SK-N-SH (cell line): ENCODE results near the gene TUBB3. TPM values are rescaled to one million over a fixed set of nuclear protein-coding genes. Genes with fewer than 3 reads are reported as not detected.

Source experiments
- CTCF ChIA-PET: fragments of 300-600, 350-600 bp; formaldehyde crosslinking; extraction: SDS; loops from one replicate; lab custom pipeline; 2021; lab: Yijun Ruan, JAX
- POLR2A ChIA-PET: fragments of 350-600 bp; sonication (Branson Sonifier 250); formaldehyde crosslinking; extraction: SDS; loops from one replicate; lab custom pipeline; 2020; ENCODE audit warnings: antibody characterized with exemption, inconsistent platforms; lab: Yijun Ruan, JAX
- DNase-seq: peaks from one replicate; pipeline ENCODE4 v3.0.0; 2012
- H2AFZ ChIP-seq: fragments of 200-600 bp; sonication (generic); 2 replicates; pipeline ENCODE4 v1.8.1; 2016; ENCODE audit warnings: antibody characterized with exemption, mild to moderate bottlenecking, low read depth
- H3F3A ChIP-seq: fragments of 200-600 bp; sonication (generic); replicated peaks from 2 replicates; pipeline ENCODE3; 2016; ENCODE audit warnings: antibody characterized with exemption, mild to moderate bottlenecking; ENCODE audit not compliant: insufficient read depth
- H3K27ac ChIP-seq, 2 experiments: fragments of 200-500 bp in 1 of 2; fragments of 200-600 bp in 1 of 2; sonication (Bioruptor generic) in 1 of 2; sonication (generic), shearing (Covaris generic) in 1 of 2; 2 replicates each; pipeline versions ENCODE4 v1.5.1 to v1.6.1; 2014 to 2016; ENCODE audit warnings: low read depth in 2 of 2, inconsistent platforms in 1 of 2, low read length in 1 of 2, mild to moderate bottlenecking in 1 of 2, mixed read lengths in 1 of 2
- H3K27me3 ChIP-seq: fragments of 200-600 bp; sonication (generic), shearing (Covaris generic); 2 replicates; pipeline ENCODE4 v1.6.1; 2016; ENCODE audit warnings: mixed run types; ENCODE audit not compliant: insufficient read depth
- H3K36me3 ChIP-seq, 2 experiments: fragments of 200-500 bp in 1 of 2; fragments of 200-600 bp in 1 of 2; sonication (Bioruptor generic) in 1 of 2; sonication (generic) in 1 of 2; replicated peaks in 1 of 2; 2 replicates each; pipeline versions ENCODE3 to v1.5.1; 2014 to 2016; ENCODE audit warnings: low read length in 1 of 2, mild to moderate bottlenecking in 1 of 2; ENCODE audit not compliant: insufficient read depth in 2 of 2, control insufficient read depth in 1 of 2
- H3K4me1 ChIP-seq, 2 experiments: fragments of 200-500 bp in 1 of 2; fragments of 200-600 bp in 1 of 2; sonication (Bioruptor generic) in 1 of 2; sonication (generic), shearing (Covaris generic) in 1 of 2; 2 replicates each; pipeline versions ENCODE4 v1.5.1 to v1.6.1; 2014 to 2016; ENCODE audit warnings: low read depth in 1 of 2, low read length in 1 of 2, mixed run types in 1 of 2; ENCODE audit not compliant: insufficient read depth in 2 of 2, control insufficient read depth in 1 of 2
- H3K4me2 ChIP-seq: fragments of 200-600 bp; sonication (generic), shearing (Covaris generic); 2 replicates; pipeline ENCODE4 v1.6.1; 2017; ENCODE audit warnings: mixed run types
- H3K4me3 ChIP-seq, 2 experiments: fragments of 200-500 bp in 1 of 2; fragments of 200-600 bp in 1 of 2; sonication (Bioruptor generic) in 1 of 2; sonication (generic), shearing (Covaris generic) in 1 of 2; 2 replicates each; pipeline versions ENCODE4 v1.5.1 to v1.8.1; 2014 to 2016; ENCODE audit warnings: low read depth in 2 of 2, inconsistent platforms in 1 of 2, low read length in 1 of 2, mild to moderate bottlenecking in 1 of 2, mixed read lengths in 1 of 2, moderate library complexity in 1 of 2
- H3K79me2 ChIP-seq: fragments of 200-600 bp; sonication (generic); 2 replicates; pipeline ENCODE4 v1.8.1; 2017; ENCODE audit warnings: mild to moderate bottlenecking; ENCODE audit not compliant: insufficient read depth
- H3K9ac ChIP-seq: fragments of 200-600 bp; sonication (generic); 2 replicates; pipeline ENCODE4 v1.6.1; 2017; ENCODE audit warnings: mixed run types
- H3K9me2 ChIP-seq: fragments of 200-600 bp; sonication (generic); 2 replicates; pipeline ENCODE4 v1.6.1; 2017; ENCODE audit warnings: mixed run types
- H3K9me3 ChIP-seq: fragments of 200-600 bp; sonication (generic); 2 replicates; pipeline ENCODE4 v1.6.1; 2017; ENCODE audit warnings: mixed run types, mild to moderate bottlenecking, moderate library complexity
- H4K20me1 ChIP-seq: fragments of 200-600 bp; sonication (generic); 2 replicates; pipeline ENCODE4 v1.6.1; 2017; ENCODE audit warnings: mild to moderate bottlenecking, mixed run types; ENCODE audit not compliant: insufficient read depth
- EP300 ChIP-seq, 2 experiments: IDR thresholded peaks; 2 replicates each; pipeline versions ENCODE4 v1.4.0 to v1.6.1; 2012; ENCODE audit warnings: borderline replicate concordance in 1 of 2, low read depth in 1 of 2, low read length in 1 of 2
- EZH2phosphoT487 ChIP-seq: fragments of 200-600 bp; sonication (generic); IDR thresholded peaks from 2 replicates; pipeline ENCODE4 v1.6.1; 2017; ENCODE audit warnings: low read depth, mixed run types, mild to moderate bottlenecking, antibody characterized with exemption, moderate library complexity, borderline replicate concordance
- IRF3 ChIP-seq: fragments of 150-350 bp; IDR thresholded peaks from 2 replicates; pipeline ENCODE4 v1.6.1; 2016; ENCODE audit warnings: mild to moderate bottlenecking, low read depth, low read length
- JUND ChIP-seq: IDR thresholded peaks from 2 replicates; pipeline ENCODE4 v1.4.0; 2012
- MEF2A ChIP-seq: IDR thresholded peaks from 2 replicates; pipeline ENCODE4 v1.4.0; 2012; ENCODE audit warnings: low read depth, borderline replicate concordance
- MXI1 ChIP-seq: IDR thresholded peaks from 2 replicates; pipeline ENCODE4 v1.6.1; 2012; ENCODE audit warnings: mild to moderate bottlenecking, low read depth, low read length, improper control_type of control experiment
- PBX3 ChIP-seq: IDR thresholded peaks from 2 replicates; pipeline ENCODE4; 2012
- REST ChIP-seq: IDR thresholded peaks from 2 replicates; pipeline ENCODE4 v1.6.1; 2012; ENCODE audit warnings: mild to moderate bottlenecking, low read depth, low read length, moderate library complexity
- RFX5 ChIP-seq: IDR thresholded peaks from 2 replicates; pipeline ENCODE4 v1.6.1; 2012; ENCODE audit warnings: mild to moderate bottlenecking, improper control_type of control experiment, low read length
- RXRA ChIP-seq: IDR thresholded peaks from 2 replicates; pipeline ENCODE4 v1.4.0; 2012; ENCODE audit warnings: low read depth, mild to moderate bottlenecking, borderline replicate concordance
- SMC3 ChIP-seq: IDR thresholded peaks from 2 replicates; pipeline ENCODE4 v1.6.1; 2012; ENCODE audit warnings: low read depth, low read length, improper control_type of control experiment
- TEAD4 ChIP-seq: IDR thresholded peaks from 2 replicates; pipeline ENCODE4 v1.4.0; 2012; ENCODE audit warnings: mild to moderate bottlenecking, borderline replicate concordance; ENCODE audit not compliant: insufficient read depth
- YY1 ChIP-seq: IDR thresholded peaks from 2 replicates; pipeline ENCODE4 v1.4.0; 2012; ENCODE audit warnings: low read depth, mild to moderate bottlenecking
- WGBS: methylation state at CpG from one replicate; pipeline ENCODE4 v1.1.6; 2017; ENCODE audit warnings: low lambda C conversion rate; 5-methylcytosine and 5-hydroxymethylcytosine counted together
- polyA plus RNA-seq, 3 experiments: library from polyadenylated mRNA; depleted of rRNA; stranded (reverse); fragments of >200 nt; gene quantifications; 2 replicates each; pipeline ENCODE4 v1.2.3, GENCODE V29; 2012
- TF ChIP-seq, protein P1 (sequence below): IDR thresholded peaks from 2 replicates; pipeline ENCODE4 v1.4.0; 2012; ENCODE audit warnings: low read depth, borderline replicate concordance
- TF ChIP-seq, protein P2 (sequence below): fragments of 200-600 bp; sonication (generic); IDR thresholded peaks from 2 replicates; pipeline ENCODE4 v1.6.1; 2017; ENCODE audit warnings: antibody characterized with exemption, mild to moderate bottlenecking, moderate library complexity

Gene TUBB3
- polyA plus RNA-seq, 1 of the 3 experiments (the other 2 are of a cell fraction) = 428 TPM

GRCh38 chr16:89904606-89905510 lies 18.3 kb upstream of the TUBB3 start:
- H3K27ac ChIP-seq = no peak overlapping the region
- no peaks in the 10 kb centered on the region for H4K20me1 ChIP-seq
- ChIA-PET CTCF (interaction anchor here (0.9 kb wide), 1 partner anchor 10 kb away, joined by 3 read pairs; no protein-coding TSS in a partner anchor), POLR2A (no interaction called here)
- no peaks in the 10 kb centered on the region; a peak in 1 of 4 replicates for H3K4me1 ChIP-seq
- no peaks in the 10 kb centered on the region for H3K9me3 ChIP-seq
- 97% methylated on average over 8 of the region's 31 CpGs for WGBS
- no peak overlapping the region for H2AFZ ChIP-seq
- no peak overlapping the region for H3K4me3 ChIP-seq
- peaks cover 14 to 53% of the 10 kb centered on the region in 2 experiments for H3K36me3 ChIP-seq
- H3K9me2 ChIP-seq = no peaks in the 10 kb centered on the region
- TF ChIP-seq REST = no peak
- TF ChIP-seq JUND = no peak
- no peak for TF ChIP-seq YY1
- no peak for TF ChIP-seq EZH2phosphoT487
- no peak for TF ChIP-seq TEAD4
- TF ChIP-seq, protein P1, sequence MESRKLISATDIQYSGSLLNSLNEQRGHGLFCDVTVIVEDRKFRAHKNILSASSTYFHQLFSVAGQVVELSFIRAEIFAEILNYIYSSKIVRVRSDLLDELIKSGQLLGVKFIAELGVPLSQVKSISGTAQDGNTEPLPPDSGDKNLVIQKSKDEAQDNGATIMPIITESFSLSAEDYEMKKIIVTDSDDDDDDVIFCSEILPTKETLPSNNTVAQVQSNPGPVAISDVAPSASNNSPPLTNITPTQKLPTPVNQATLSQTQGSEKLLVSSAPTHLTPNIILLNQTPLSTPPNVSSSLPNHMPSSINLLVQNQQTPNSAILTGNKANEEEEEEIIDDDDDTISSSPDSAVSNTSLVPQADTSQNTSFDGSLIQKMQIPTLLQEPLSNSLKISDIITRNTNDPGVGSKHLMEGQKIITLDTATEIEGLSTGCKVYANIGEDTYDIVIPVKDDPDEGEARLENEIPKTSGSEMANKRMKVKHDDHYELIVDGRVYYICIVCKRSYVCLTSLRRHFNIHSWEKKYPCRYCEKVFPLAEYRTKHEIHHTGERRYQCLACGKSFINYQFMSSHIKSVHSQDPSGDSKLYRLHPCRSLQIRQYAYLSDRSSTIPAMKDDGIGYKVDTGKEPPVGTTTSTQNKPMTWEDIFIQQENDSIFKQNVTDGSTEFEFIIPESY = no peak
- TF ChIP-seq, protein P2, sequence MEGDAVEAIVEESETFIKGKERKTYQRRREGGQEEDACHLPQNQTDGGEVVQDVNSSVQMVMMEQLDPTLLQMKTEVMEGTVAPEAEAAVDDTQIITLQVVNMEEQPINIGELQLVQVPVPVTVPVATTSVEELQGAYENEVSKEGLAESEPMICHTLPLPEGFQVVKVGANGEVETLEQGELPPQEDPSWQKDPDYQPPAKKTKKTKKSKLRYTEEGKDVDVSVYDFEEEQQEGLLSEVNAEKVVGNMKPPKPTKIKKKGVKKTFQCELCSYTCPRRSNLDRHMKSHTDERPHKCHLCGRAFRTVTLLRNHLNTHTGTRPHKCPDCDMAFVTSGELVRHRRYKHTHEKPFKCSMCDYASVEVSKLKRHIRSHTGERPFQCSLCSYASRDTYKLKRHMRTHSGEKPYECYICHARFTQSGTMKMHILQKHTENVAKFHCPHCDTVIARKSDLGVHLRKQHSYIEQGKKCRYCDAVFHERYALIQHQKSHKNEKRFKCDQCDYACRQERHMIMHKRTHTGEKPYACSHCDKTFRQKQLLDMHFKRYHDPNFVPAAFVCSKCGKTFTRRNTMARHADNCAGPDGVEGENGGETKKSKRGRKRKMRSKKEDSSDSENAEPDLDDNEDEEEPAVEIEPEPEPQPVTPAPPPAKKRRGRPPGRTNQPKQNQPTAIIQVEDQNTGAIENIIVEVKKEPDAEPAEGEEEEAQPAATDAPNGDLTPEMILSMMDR = no peak
- TF ChIP-seq MXI1 = no peak
- TF ChIP-seq RFX5 = no peak
- TF ChIP-seq IRF3 = no peak
- TF ChIP-seq PBX3 = no peak
- TF ChIP-seq RXRA = no peak
- TF ChIP-seq EP300 (IDR thresholded peaks at IDR 0.05; ENCODE audit: borderline replicate concordance in 1 of 2, low read depth in 1 of 2, low read length in 1 of 2) = no peak
- TF ChIP-seq SMC3 = no peak
- TF ChIP-seq MEF2A = no peak
- H3K9ac ChIP-seq = no peak overlapping the region
- H3K79me2 ChIP-seq = no peaks in the 10 kb centered on the region
- DNase-seq = no peak
- no peak overlapping the region for H3K4me2 ChIP-seq
- H3K27me3 ChIP-seq = no peaks in the 10 kb centered on the region
- H3F3A ChIP-seq = peaks cover 8% of the 10 kb centered on the region
